C4-2B (cell line): ENCODE results near the gene CMYA5.

Experiments
- H3K27ac ChIP-seq: fragments of 450-650 bp; 2 replicates; pipeline ENCODE4 v1.5.1; 2017
- ZFX ChIP-seq: fragments of 450-650 bp; IDR thresholded peaks from 2 replicates; pipeline ENCODE4 v1.6.1; 2017
- TF ChIP-seq, protein P1 (sequence below): fragments of 450-650 bp; conservative IDR thresholded peaks from 2 replicates; pipeline ENCODE4 v1.5.1; 2017; ENCODE audit warnings: mild to moderate bottlenecking

The CMYA5 gene

GRCh38 chr5:79729679-79730078 is 40.0 kb downstream of the CMYA5 start:
- TF ChIP-seq, protein P1, sequence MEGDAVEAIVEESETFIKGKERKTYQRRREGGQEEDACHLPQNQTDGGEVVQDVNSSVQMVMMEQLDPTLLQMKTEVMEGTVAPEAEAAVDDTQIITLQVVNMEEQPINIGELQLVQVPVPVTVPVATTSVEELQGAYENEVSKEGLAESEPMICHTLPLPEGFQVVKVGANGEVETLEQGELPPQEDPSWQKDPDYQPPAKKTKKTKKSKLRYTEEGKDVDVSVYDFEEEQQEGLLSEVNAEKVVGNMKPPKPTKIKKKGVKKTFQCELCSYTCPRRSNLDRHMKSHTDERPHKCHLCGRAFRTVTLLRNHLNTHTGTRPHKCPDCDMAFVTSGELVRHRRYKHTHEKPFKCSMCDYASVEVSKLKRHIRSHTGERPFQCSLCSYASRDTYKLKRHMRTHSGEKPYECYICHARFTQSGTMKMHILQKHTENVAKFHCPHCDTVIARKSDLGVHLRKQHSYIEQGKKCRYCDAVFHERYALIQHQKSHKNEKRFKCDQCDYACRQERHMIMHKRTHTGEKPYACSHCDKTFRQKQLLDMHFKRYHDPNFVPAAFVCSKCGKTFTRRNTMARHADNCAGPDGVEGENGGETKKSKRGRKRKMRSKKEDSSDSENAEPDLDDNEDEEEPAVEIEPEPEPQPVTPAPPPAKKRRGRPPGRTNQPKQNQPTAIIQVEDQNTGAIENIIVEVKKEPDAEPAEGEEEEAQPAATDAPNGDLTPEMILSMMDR, result no peak
- TF ChIP-seq ZFX, result no peak
- H3K27ac ChIP-seq, result no peak overlapping the region

- no peak overlapping the region for H3K27ac ChIP-seq
- TF ChIP-seq, protein P1, result no peak
- no peak for TF ChIP-seq ZFX
Observed at GRCh38 chr5:79730564-79730963, 40.9 kb downstream of the CMYA5 start.

- H3K27ac ChIP-seq, result no peak overlapping the region
Observed at GRCh38 chr5:79731775-79732174, 42.1 kb downstream of the CMYA5 start.

DNA sequence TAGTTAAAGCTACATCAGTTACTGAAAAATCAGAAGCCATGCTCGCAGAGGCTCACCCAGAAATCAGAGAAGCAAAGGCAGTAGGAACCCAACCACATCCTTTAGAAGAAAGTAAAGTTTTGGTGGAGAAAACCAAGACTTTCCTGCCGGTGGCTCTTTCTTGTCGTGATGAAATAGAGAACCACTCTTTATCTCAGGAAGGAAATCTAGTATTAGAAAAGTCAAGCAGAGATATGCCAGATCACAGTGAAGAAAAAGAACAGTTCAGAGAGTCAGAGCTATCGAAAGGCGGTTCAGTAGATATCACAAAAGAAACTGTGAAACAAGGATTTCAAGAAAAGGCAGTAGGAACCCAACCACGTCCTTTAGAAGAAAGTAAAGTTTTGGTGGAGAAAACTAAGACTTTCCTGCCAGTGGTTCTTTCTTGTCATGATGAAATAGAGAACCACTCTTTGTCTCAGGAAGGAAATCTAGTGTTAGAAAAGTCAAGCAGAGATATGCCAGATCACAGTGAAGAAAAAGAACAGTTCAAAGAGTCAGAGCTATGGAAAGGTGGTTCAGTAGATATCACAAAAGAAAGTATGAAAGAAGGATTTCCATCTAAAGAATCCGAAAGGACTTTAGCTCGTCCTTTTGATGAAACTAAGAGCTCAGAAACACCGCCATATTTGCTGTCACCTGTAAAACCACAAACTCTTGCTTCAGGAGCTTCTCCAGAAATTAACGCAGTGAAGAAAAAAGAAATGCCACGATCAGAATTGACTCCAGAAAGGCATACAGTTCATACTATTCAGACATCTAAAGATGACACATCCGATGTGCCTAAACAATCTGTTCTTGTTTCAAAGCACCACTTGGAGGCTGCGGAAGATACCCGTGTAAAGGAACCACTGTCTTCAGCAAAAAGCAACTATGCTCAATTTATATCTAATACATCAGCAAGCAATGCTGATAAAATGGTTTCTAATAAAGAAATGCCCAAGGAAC is 47.2 kb downstream of the CMYA5 start:
- H3K27ac ChIP-seq, result no peak overlapping the region
- TF ChIP-seq, protein P1, result no peak
- no peak for TF ChIP-seq ZFX

More at GRCh38 chr5:79731775-79732174, 42.1 kb downstream of the CMYA5 start:
- TF ChIP-seq ZFX, result no peak
- TF ChIP-seq, protein P1, result no peak

GRCh38 chr5:79738349-79738748 is 48.7 kb downstream of the CMYA5 start:
- TF ChIP-seq, protein P1, result no peak
- TF ChIP-seq ZFX, result no peak
- no peak overlapping the region for H3K27ac ChIP-seq

- TF ChIP-seq, protein P1, result no peak
- TF ChIP-seq ZFX, result no peak
- H3K27ac ChIP-seq, result no peak overlapping the region
Observed at GRCh38 chr5:79742549-79743136, 53.0 kb downstream of the CMYA5 start.
